GM12874 (cell line): ENCODE results near the gene SLC26A8.

ENCODE experiments used
- TF ChIP-seq, protein P1 (sequence below): IDR thresholded peaks from 2 replicates; pipeline ENCODE4 v1.5.1; 2011; ENCODE audit warnings: low read depth, mild to moderate bottlenecking, control low read depth, low read length, moderate library complexity; ENCODE audit not compliant: insufficient read depth

Gene SLC26A8

DNA sequence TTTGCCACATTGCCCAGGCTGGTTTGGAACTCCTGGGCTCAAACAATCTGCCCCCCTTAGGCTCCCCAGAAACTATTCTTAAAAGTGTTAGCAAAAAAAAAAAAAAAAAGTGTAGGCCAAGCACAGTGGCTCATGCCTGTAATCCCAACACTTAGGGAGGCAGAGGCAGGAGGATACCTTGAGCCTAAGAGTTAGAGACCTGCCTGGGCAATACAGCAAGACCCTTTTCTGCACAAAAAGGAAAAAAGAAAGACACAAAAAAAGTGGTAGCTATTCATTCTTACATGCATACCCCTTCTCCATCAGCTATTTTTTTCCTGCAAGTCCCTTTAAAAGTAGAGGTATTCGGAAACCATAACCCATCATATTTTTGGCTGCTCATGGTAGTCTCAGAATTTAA, 100.3 kb downstream of the SLC26A8 start:
- TF ChIP-seq, protein P1, sequence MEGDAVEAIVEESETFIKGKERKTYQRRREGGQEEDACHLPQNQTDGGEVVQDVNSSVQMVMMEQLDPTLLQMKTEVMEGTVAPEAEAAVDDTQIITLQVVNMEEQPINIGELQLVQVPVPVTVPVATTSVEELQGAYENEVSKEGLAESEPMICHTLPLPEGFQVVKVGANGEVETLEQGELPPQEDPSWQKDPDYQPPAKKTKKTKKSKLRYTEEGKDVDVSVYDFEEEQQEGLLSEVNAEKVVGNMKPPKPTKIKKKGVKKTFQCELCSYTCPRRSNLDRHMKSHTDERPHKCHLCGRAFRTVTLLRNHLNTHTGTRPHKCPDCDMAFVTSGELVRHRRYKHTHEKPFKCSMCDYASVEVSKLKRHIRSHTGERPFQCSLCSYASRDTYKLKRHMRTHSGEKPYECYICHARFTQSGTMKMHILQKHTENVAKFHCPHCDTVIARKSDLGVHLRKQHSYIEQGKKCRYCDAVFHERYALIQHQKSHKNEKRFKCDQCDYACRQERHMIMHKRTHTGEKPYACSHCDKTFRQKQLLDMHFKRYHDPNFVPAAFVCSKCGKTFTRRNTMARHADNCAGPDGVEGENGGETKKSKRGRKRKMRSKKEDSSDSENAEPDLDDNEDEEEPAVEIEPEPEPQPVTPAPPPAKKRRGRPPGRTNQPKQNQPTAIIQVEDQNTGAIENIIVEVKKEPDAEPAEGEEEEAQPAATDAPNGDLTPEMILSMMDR, result no peak

DNA sequence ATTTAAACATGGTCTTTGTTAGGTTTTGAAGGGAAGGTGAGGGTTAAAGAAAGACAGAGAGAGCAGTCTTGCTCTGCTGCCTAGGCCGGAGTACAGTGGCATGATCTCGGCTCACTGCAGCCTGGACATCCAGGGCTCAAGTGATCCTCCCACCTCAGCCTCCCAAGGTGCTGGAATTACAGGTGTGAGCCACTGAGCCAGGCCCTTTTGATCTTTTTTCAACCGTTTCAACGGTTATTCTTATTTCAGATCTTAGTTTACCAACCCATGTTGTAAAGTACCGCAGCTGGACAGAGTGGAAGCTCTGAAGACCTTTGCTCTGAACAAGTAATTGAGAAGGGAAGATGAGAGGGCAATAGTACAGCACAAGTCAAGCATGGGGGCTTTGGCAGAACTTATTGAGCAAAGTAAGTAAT, 102.3 kb downstream of the SLC26A8 start:
- TF ChIP-seq, protein P1, result no peak

DNA sequence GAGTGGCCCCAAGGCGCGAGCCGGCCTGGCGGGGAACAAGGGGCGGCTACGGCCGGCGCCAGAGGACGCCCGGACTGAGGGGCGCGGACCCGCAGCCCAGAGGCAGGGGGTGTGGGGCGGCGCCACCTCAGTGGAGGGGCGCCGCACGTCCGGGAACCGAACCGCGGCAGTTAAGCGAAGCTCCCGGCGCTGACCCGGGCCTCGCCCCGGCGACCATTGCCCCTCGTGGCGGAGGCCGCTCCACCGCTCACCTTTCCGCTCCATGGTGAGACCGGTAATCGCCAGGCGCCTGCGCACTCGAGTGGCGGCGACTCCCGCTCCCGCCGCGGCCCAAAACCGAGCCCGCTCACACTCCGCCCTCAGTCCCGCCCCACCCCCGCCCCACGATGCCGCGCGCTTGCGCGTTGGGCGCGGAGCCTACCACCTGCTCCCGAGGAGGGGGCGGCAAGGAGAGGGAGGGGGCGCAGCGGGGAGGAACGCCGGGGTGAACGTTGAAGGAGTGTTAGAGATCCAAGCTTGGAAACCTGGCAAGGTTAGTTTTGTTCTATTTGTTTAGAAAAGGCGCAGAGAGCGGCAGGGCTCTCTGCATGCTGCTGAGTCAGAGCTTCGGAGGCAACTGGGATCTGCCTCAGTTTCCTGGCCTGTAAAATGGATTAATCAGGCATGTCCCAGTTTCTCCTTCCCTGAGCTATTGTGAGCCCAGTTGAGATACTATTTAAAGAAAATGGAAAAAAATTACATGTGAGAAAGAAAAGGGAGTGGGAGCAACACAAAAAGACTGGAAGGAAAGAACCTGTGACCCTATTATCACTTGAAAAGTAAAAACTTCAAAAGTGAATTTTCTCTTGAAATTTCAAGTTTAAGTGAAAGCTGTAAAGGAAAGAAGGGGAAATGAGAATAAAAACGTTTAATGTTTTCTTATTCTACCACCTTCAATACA, 103.4 kb downstream of the SLC26A8 start, which contains the start of gene SRPK1:
Gene SRPK1 (minus strand): TSS at position 306 of the 940 bp plus-strand sequence. CDS start 42 bp downstream, at position 264.
- TF ChIP-seq, protein P1, result peak; percentile 13; the same call in 1 of the 2 replicates

DNA sequence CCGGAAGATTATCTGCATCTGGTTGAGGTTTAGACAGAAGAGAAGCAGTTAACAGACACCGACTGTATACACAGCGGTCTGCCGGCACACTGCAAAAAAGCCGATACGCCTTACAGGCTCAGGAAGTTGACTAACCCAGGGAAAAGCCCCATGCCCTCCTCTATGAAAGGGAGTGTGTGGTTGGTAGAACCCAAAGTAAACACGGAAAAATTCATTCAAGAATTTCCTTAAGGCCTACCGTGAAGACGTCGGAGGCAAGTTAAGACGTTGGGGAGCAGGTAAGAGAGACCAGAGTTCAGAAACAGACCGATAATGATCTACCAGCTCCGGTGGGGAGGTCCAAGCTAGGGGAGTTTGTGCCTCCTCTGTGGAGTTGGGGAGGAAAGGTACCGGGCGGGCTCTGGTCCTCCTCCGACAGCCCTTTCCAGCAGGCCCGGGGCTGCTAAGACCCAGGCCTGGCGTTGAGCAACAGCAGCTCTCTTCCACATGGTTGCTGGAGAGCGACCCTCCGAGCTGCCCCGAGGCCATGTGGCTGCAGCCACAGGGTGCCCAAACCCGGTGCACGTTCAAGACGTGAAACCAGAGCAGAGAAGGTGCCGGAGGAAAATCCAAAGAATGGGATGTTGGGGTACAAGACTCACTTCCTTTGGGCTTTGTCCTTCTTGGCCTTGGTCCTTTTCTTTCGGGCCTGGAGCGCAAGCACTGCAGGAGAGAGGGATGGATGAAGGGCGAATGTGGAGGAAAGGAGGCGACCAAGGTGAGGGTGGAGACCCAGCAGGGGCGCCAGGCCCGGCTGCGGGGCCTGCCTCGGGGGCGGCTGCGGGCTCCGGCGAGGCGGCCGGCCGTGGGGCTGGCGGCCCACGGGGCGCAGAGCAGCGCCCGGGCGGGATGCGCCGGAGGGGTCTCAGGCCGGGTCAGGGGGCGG, 104.4 kb downstream of the SLC26A8 start:
- TF ChIP-seq, protein P1, result no peak

DNA sequence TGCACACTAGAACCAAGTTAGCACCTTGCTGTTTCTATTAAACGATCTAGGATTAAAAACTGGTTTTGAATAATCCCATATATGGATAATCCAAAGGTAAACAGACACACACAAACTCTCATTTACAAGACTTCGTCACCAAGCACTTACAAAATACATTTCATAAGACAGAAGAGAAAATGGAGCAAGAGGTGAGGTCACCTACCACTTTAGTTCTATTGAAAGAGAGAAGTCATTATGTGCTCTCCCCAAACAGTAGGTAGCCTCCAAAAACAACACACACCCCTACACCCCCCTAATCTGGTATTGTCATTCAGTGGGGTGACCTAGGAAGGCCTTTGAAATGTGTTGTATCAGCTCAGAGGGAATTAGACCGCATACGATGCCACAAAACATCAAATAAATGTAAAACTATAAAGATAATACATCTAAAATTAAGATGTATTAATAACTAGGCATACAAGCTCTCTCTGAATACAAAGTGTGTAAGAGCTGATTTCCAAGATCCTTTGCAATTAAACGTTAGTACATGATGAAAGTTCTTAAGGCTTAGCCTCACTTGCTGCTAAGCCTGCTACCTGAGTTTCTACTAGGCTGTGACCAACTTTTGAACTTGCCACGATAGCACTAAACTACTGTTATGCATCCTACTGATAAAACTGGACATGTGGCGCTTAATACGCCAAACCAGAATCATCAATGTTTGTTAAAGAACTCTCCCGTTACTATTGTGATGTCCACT, 105.2 kb downstream of the SLC26A8 start:
- TF ChIP-seq, protein P1, result no peak

DNA sequence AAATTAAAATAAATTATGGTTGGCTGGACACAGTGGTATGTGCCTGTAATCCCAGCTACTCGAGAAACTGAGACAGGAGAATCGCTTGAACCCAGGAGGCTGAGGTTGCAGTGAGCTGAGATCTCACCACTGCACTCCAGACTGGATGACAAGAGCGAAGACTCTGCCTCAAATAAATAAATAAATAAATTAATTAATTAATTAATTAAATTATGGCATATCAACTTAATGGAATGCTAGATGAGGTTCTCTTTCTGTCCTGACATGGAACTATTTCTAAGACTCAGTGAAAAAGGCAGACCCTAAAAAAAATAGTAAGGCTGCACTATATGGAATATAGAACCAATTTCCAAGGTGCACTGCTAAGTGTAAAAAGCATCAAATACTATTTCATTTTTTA, 108.4 kb downstream of the SLC26A8 start:
- TF ChIP-seq, protein P1, result no peak

DNA sequence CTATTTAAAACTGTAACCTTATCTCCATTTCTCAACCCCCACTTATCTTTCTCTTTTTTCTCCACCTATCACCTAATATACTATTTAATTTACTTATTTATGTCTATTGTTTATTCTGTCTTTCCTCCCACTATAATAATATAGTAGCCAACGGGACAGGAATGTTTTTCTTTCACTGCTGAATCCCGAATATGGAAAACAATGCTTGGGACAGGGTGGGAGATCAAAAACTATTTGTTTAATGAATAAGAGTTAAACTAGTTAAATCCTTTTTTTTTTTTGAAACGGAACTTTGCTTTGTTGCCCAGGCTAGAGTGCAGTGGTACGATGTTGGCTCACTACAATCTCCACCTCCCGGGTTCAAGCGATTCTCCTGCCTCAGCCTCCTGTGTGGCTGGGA, 109.9 kb downstream of the SLC26A8 start:
- TF ChIP-seq, protein P1, result no peak
